ENCODE data around the gene IGF2BP3.
"Not testable (repeated sequence)": the region's sequence is repeated elsewhere in the genome, so short reads cannot be mapped to it uniquely, and the experiment has no call there.

The IGF2BP3 gene

DNA sequence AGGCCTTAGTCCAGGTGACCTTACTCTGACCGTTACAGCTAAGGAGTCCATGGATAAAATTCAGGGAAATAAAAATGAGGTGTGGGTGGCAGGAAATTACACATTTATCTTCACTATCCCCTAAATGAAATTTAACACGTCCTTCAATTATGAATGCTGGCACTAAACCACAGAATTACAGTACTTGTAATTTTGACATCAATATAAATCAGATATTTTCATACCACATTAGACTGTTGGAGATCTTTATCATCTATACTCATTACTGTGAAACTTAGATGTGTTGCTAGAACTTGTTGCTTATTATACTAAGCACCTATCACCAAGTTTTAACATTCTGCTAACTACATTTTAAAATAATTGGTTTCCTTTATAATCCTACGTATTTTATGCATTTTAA lies 51.1 kb downstream of the IGF2BP3 start:
- no peak for ATAC-seq
- TF ChIP-seq ESRRG (CRISPR knock-in tag; IDR thresholded peaks at IDR 0.05) (no peak), ISL1 (CRISPR knock-in tag; IDR thresholded peaks at IDR 0.05) (no peak)

GRCh38 chr7:23418046-23418445 lies 52.2 kb downstream of the IGF2BP3 start:
- no peak; the same call in 1 of the 3 replicates for ATAC-seq
- TF ChIP-seq ZC3H10 (CRISPR knock-in tag; IDR thresholded peaks at IDR 0.05) (no peak), ISL1 (CRISPR knock-in tag; IDR thresholded peaks at IDR 0.05) (no peak), ZFP30 (CRISPR knock-in tag; IDR thresholded peaks at IDR 0.05) (no peak), RARB (CRISPR knock-in tag; IDR thresholded peaks at IDR 0.05) (no peak), ZNF565 (CRISPR knock-in tag; conservative IDR thresholded peaks at IDR 0.05; ENCODE audit: low read depth) (no peak), ZNF70 (CRISPR knock-in tag; IDR thresholded peaks at IDR 0.05) (no peak), TOX (CRISPR knock-in tag; IDR thresholded peaks at IDR 0.05; ENCODE audit: borderline replicate concordance) (no peak), PPARA (CRISPR knock-in tag; IDR thresholded peaks at IDR 0.05; ENCODE audit: borderline replicate concordance) (no peak), GLIS3 (CRISPR knock-in tag; IDR thresholded peaks at IDR 0.05) (no peak), CSDC2 (CRISPR knock-in tag; IDR thresholded peaks at IDR 0.05) (no peak)

DNA sequence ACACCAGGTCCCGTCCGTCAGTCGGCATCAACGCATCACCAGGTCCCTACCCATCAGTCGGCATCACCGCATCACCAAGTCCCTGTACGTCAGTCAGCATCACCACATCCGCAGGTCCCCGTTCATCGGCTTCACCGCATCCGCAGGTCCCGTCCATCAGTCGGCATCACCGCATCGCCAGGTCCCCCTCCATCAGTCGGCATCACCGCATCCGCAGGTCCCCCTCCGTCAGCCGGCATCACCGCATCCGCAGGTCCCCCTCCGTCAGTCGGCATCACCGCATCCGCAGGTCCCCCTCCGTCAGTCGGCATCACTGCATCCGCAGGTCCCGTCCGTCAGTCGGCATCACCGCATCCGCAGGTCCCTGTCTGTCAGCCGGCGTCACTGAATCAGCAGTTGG lies 55.1 kb downstream of the IGF2BP3 start:
- TF ChIP-seq TCF4 (CRISPR knock-in tag; IDR thresholded peaks at IDR 0.05; ENCODE audit: borderline replicate concordance) = no peak
- TF ChIP-seq PATZ1 (CRISPR knock-in tag; IDR thresholded peaks at IDR 0.05; ENCODE audit: borderline replicate concordance) = no peak
- no peak for TF ChIP-seq ZNF70 (CRISPR knock-in tag; IDR thresholded peaks at IDR 0.05)
- no peak for TF ChIP-seq ZFP3 (CRISPR knock-in tag; IDR thresholded peaks at IDR 0.05)
- TF ChIP-seq ZNF8 (CRISPR knock-in tag; IDR thresholded peaks at IDR 0.05) = no peak
- no peak for ATAC-seq

- no peak for ATAC-seq
Observed at GRCh38 chr7:23410446-23411183, 59.7 kb downstream of the IGF2BP3 start.

DNA sequence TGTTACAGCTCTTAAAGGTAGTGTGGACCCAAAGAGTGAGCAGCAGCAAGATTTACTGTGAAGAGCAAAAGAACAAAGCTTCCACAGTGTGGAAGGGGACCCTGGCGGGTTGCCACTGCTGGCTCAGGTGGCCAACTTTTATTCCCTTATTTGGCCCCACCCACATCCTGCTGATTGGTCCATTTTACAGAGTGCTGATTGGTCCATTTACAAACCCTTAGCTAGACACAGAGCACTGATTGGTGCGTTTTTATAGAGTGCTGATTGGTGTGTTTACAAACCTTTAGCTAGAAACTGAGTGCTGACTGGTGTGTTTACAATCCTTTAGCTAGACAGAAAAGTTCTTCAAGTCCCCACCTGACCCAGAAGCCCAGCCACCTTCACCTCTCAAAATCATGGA lies 63.7 kb downstream of the IGF2BP3 start:
- not testable (repeated sequence) for ATAC-seq

More at GRCh38 chr7:23410446-23411183, 59.7 kb downstream of the IGF2BP3 start:
- TF ChIP-seq OSR1 (CRISPR knock-in tag; IDR thresholded peaks at IDR 0.05) = no peak
- no peak for TF ChIP-seq ZFP30 (CRISPR knock-in tag; IDR thresholded peaks at IDR 0.05)
- TF ChIP-seq, protein P1, sequence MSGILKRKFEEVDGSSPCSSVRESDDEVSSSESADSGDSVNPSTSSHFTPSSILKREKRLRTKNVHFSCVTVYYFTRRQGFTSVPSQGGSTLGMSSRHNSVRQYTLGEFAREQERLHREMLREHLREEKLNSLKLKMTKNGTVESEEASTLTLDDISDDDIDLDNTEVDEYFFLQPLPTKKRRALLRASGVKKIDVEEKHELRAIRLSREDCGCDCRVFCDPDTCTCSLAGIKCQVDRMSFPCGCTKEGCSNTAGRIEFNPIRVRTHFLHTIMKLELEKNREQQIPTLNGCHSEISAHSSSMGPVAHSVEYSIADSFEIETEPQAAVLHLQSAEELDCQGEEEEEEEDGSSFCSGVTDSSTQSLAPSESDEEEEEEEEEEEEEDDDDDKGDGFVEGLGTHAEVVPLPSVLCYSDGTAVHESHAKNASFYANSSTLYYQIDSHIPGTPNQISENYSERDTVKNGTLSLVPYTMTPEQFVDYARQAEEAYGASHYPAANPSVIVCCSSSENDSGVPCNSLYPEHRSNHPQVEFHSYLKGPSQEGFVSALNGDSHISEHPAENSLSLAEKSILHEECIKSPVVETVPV (CRISPR knock-in tag; IDR thresholded peaks at IDR 0.05) = no peak
- no peak for TF ChIP-seq CSDC2 (CRISPR knock-in tag; IDR thresholded peaks at IDR 0.05)
- no peak for TF ChIP-seq ZFP3 (CRISPR knock-in tag; IDR thresholded peaks at IDR 0.05)
- TF ChIP-seq PPARA (CRISPR knock-in tag; IDR thresholded peaks at IDR 0.05; ENCODE audit: borderline replicate concordance) = no peak
- no peak for TF ChIP-seq RARB (CRISPR knock-in tag; IDR thresholded peaks at IDR 0.05)

GRCh38 chr7:23405240-23405618 lies 65.1 kb downstream of the IGF2BP3 start:
- ATAC-seq = no peak
- TF ChIP-seq ESRRG (CRISPR knock-in tag; IDR thresholded peaks at IDR 0.05) (no peak), RARB (CRISPR knock-in tag; IDR thresholded peaks at IDR 0.05) (no peak), CSDC2 (CRISPR knock-in tag; IDR thresholded peaks at IDR 0.05) (no peak), ZNF8 (CRISPR knock-in tag; IDR thresholded peaks at IDR 0.05) (no peak), ZFP30 (CRISPR knock-in tag; IDR thresholded peaks at IDR 0.05) (no peak), ARNTL (CRISPR knock-in tag; IDR thresholded peaks at IDR 0.05; ENCODE audit: borderline replicate concordance, low read depth) (no peak), PATZ1 (CRISPR knock-in tag; IDR thresholded peaks at IDR 0.05; ENCODE audit: borderline replicate concordance) (no peak), ZNF70 (CRISPR knock-in tag; IDR thresholded peaks at IDR 0.05) (no peak), ZC3H10 (CRISPR knock-in tag; IDR thresholded peaks at IDR 0.05) (no peak), ISL1 (CRISPR knock-in tag; IDR thresholded peaks at IDR 0.05) (no peak), ZNF565 (CRISPR knock-in tag; conservative IDR thresholded peaks at IDR 0.05; ENCODE audit: low read depth) (no peak), TOX (CRISPR knock-in tag; IDR thresholded peaks at IDR 0.05; ENCODE audit: borderline replicate concordance) (no peak), ZFP3 (CRISPR knock-in tag; IDR thresholded peaks at IDR 0.05) (no peak), BACH2 (CRISPR knock-in tag; IDR thresholded peaks at IDR 0.05; ENCODE audit: borderline replicate concordance) (no peak), PPARA (CRISPR knock-in tag; IDR thresholded peaks at IDR 0.05; ENCODE audit: borderline replicate concordance) (no peak), TCF4 (CRISPR knock-in tag; IDR thresholded peaks at IDR 0.05; ENCODE audit: borderline replicate concordance) (no peak), POU6F1 (CRISPR knock-in tag; IDR thresholded peaks at IDR 0.05; ENCODE audit: borderline replicate concordance, low read depth) (no peak), GLIS3 (CRISPR knock-in tag; IDR thresholded peaks at IDR 0.05) (no peak)
- TF ChIP-seq, protein P2, sequence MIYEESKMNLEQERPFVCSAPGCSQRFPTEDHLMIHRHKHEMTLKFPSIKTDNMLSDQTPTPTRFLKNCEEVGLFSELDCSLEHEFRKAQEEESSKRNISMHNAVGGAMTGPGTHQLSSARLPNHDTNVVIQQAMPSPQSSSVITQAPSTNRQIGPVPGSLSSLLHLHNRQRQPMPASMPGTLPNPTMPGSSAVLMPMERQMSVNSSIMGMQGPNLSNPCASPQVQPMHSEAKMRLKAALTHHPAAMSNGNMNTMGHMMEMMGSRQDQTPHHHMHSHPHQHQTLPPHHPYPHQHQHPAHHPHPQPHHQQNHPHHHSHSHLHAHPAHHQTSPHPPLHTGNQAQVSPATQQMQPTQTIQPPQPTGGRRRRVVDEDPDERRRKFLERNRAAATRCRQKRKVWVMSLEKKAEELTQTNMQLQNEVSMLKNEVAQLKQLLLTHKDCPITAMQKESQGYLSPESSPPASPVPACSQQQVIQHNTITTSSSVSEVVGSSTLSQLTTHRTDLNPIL (CRISPR knock-in tag; IDR thresholded peaks at IDR 0.05; ENCODE audit: low read depth) = no peak

Data from SK-N-SH treated with all-trans-retinoic acid at 6 μM for 48 hours (cell line).